Mammary epithelial cell (primary cell): ENCODE measurements around the gene KIR2DL1.

Experiments
- EZH2 ChIP-seq: IDR thresholded peaks from 2 replicates; pipeline ENCODE4 v1.6.1; 2012; ENCODE audit warnings: low read length, inconsistent platforms, borderline replicate concordance
- TF ChIP-seq, protein P1 (sequence below), 2 donors: IDR thresholded peaks in 1 of 2; conservative IDR thresholded peaks in 1 of 2; 2 replicates each; pipeline ENCODE4 v1.5.1; 2011 to 2012; ENCODE audit warnings: inconsistent platforms in 2 of 2, low read length in 2 of 2, mild to moderate bottlenecking in 2 of 2, control low read depth in 1 of 2, low read depth in 1 of 2; ENCODE audit not compliant: insufficient read depth in 1 of 2; ENCODE audit errors: extremely low read depth in 1 of 2

- TF ChIP-seq, protein P1, sequence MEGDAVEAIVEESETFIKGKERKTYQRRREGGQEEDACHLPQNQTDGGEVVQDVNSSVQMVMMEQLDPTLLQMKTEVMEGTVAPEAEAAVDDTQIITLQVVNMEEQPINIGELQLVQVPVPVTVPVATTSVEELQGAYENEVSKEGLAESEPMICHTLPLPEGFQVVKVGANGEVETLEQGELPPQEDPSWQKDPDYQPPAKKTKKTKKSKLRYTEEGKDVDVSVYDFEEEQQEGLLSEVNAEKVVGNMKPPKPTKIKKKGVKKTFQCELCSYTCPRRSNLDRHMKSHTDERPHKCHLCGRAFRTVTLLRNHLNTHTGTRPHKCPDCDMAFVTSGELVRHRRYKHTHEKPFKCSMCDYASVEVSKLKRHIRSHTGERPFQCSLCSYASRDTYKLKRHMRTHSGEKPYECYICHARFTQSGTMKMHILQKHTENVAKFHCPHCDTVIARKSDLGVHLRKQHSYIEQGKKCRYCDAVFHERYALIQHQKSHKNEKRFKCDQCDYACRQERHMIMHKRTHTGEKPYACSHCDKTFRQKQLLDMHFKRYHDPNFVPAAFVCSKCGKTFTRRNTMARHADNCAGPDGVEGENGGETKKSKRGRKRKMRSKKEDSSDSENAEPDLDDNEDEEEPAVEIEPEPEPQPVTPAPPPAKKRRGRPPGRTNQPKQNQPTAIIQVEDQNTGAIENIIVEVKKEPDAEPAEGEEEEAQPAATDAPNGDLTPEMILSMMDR (conservative IDR thresholded peaks at IDR 0.05 in 1 of 2, IDR thresholded peaks at IDR 0.05 in 1 of 2; ENCODE audit: extremely low read depth in 1 of 2, insufficient read depth in 1 of 2, low read depth in 1 of 2, low read length in 2 of 2): no peak
- no peak for TF ChIP-seq EZH2
Measured at GRCh38 chr19:54817670-54818536, 48.3 kb downstream of the KIR2DL1 start.
